Activated CD8-positive, alpha-beta memory T cell treated with anti-CD3 and anti-CD28 coated beads, Interleukin-2, amount 50 U/mL, for 24 hours (primary cell): ENCODE measurements around the gene TMEM101.
"Not testable (repeated sequence)": the region's sequence is repeated elsewhere in the genome, so short reads cannot be mapped to it uniquely, and the experiment has no call there.

Experiments
- DNase-seq: peaks from one replicate; pipeline ENCODE4 v3.0.0-alpha.2; 2020; ENCODE audit errors: extremely low read depth

TMEM101 gene

GRCh38 chr17:44000871-44001460, 13.8 kb downstream of the TMEM101 start:
- DNase-seq, result no peak

GRCh38 chr17:44000141-44000860, 14.5 kb downstream of the TMEM101 start:
- no peak for DNase-seq

GRCh38 chr17:43999024-43999423, 15.7 kb downstream of the TMEM101 start:
- no peak for DNase-seq

GRCh38 chr17:43998552-43998951, 16.2 kb downstream of the TMEM101 start:
- DNase-seq, result no peak

- DNase-seq, result not testable (repeated sequence)
Observed at GRCh38 chr17:43997180-43997579, 17.6 kb downstream of the TMEM101 start.

GRCh38 chr17:43995150-43995471, 19.7 kb downstream of the TMEM101 start:
- no peak for DNase-seq

- no peak for DNase-seq
Observed at GRCh38 chr17:43994272-43995149, 20.3 kb downstream of the TMEM101 start.

- no peak for DNase-seq
Observed at GRCh38 chr17:43992641-43993040, 22.1 kb downstream of the TMEM101 start.

- DNase-seq, result no peak
Observed at GRCh38 chr17:43988301-43988700, 26.5 kb downstream of the TMEM101 start.

- no peak for DNase-seq
Observed at GRCh38 chr17:43987131-43988021, 27.4 kb downstream of the TMEM101 start.

- no peak for DNase-seq
Observed at GRCh38 chr17:43986225-43986981, 28.4 kb downstream of the TMEM101 start.

- DNase-seq, result no peak
Observed at GRCh38 chr17:43984521-43984920, 30.2 kb downstream of the TMEM101 start.

GRCh38 chr17:43983515-43984411, 31.0 kb downstream of the TMEM101 start:
- no peak for DNase-seq

GRCh38 chr17:43983196-43983514, 31.6 kb downstream of the TMEM101 start:
- no peak for DNase-seq

- no peak for DNase-seq
Observed at GRCh38 chr17:43982171-43982570, 32.6 kb downstream of the TMEM101 start.

GRCh38 chr17:43979671-43980070, 35.1 kb downstream of the TMEM101 start:
- DNase-seq, result no peak

GRCh38 chr17:43979011-43979410, 35.8 kb downstream of the TMEM101 start:
- DNase-seq, result no peak

GRCh38 chr17:43978078-43978477, 36.7 kb downstream of the TMEM101 start:
- no peak for DNase-seq

- DNase-seq, result no peak
Observed at GRCh38 chr17:43976963-43977837, 37.6 kb downstream of the TMEM101 start.
